Measurements from ENCODE around the gene ARMH3.
A peak's percentile ranks its signal among the peaks of the same experiment; 100 is the strongest.

ARMH3 gene

DNA sequence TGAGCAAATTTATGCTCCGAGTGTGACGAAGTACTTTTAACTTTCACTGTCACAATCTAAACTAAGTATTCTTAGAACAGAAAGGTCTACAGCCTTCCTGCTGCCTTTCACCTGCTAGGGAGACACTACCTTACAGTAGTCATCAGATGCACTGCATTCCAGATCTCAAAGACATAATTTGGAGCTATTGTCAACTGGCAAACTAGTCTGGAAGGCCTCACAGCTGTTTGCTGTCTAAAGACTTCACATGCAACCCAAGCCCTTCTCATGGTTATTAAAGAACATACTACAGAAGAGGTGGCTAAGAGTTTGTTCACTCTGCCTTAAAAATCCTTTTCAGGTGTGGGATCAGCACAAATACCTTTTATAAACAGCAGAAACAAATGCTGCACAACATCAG lies 120.5 kb downstream of the ARMH3 start:
- no peak for DNase-seq

DNA sequence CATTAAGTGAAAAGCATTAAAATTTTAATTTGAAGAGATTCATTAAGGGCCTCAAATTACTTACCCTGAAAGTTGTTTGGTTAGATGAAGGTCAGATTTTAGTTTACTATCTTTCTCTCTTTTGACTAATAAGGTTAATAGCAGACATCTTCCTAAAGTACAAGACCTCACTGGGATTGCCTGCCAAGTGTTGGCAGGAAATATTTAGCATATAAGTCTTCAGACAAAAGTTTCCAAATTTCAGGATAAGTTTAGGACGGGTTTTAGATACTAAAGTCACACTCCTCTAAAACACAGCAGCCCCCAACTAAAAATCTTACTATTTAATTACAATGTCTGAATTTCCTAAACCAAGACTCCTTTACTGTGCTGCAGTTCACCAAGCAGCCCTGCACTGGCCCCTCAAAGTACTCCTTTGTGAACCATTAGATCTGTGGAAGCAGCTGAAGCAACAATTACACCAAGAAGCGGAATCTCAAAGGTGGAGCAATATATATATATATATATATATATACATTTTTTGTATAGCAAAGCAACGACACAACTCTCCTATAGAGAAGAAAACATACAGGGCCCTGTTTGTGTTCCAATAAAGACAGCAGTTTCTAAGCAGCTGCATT lies 121.2 kb downstream of the ARMH3 start:
- no peak for DNase-seq

DNA sequence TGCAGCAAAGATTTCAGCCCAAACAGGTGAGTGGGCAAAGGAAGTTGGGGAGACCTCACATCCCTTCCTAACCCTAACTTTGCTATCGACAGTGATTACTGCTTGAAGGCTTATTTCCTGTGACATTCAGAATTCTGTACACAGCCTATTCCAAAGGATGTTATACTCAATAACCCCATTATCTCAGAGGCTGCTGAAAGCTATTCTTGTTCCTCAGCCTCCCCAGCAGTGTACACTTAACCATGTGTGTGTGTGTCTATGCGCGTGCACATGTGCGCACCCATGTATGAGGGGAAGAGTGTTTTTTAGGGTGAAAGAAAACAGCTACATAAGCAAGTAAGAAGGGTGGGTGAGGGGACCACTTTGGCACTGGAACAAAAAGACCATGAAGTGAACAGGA lies 122.0 kb downstream of the ARMH3 start:
- DNase-seq: no peak

DNA sequence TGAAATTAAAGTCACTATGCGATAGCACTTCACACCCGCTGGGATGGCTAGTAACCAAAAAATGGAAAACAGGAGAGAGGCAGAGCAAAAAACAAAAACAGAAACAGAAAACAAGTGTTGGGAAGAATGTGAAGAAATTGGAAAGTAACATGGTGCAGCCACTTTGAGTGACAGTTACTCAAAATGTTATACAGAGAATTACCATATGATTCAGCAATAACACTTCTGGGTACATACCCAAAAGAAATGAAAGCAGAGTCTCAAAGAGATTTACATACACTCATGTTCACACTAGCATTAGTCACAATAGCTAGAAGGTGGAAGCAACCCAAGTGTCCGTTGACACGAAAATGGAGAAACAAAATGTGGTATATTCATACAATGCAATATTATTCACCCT lies 123.8 kb downstream of the ARMH3 start:
- DNase-seq: no peak

DNA sequence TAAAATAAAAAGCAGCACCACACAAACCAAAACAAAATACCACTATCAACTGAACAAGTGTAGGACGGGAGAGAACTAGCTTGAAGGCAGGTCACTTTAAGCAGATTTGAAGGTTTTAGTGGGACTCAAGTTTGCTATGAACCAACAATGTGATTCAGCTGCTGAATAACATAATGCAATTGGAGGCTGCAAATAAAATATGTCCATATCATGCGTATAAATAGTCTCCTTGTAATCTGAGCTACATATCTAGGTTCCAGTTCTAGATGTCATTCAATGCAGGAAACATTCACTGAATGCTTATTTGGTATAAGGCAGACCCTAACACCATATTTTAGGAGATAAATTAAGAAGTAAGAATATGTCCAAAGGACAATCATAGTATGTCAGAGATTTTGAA lies 130.9 kb downstream of the ARMH3 start:
- DNase-seq: no peak

DNA sequence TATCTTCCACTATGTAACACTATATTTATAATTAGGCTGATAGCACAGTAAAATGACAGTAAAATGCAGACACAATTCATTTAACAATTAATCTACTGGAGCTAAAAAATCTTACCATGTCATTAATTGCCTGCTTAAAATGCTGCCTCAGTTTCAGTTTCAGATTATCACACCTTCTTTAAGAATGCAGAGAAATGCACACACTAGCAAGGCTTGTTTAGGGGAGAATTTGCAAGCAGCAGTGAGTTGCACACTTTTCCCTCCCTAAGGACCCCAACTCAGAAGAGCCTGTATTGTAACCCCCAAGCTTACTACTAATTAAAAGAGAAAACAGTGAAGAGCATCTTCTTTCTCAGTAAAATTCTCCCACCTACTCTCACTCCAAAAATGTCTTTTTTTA lies 132.7 kb downstream of the ARMH3 start:
- no peak for DNase-seq

DNA sequence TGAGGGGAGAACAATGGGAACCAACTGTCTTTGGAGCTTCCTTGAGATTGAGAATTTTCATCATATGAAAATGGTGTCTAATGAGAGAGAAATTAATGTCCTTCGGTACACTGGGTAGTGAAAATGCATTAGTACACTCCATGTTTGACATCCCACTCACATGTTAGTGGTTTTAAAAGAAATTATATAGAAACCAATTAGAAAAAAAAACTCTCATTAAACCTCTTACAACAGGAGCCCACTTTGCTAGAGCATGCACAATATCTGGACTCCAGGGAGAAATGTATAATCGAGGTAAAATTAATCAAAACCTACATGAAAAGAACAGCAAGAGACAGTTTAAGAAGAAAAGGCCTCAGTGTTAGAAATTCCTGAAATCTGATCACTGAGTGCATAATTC lies 133.1 kb downstream of the ARMH3 start:
- DNase-seq: no peak

DNA sequence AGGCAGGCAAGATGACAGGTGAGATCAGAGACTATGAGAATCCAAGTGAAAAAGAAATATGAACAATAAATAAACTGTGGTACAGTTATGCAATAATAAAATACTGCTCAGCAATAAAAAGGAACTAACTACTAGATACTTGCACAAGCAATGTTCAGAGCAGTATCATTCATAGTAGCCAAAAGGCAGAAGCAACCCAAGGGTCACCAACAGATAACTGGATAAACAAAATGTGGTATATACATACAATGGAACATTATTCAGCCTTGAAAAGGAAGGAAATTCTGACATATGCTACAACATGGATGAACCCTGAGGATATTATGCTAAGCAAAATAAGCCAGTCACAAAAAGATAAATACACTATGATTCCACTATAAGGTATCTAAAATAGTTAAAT lies 135.4 kb downstream of the ARMH3 start:
- DNase-seq: no peak

DNA sequence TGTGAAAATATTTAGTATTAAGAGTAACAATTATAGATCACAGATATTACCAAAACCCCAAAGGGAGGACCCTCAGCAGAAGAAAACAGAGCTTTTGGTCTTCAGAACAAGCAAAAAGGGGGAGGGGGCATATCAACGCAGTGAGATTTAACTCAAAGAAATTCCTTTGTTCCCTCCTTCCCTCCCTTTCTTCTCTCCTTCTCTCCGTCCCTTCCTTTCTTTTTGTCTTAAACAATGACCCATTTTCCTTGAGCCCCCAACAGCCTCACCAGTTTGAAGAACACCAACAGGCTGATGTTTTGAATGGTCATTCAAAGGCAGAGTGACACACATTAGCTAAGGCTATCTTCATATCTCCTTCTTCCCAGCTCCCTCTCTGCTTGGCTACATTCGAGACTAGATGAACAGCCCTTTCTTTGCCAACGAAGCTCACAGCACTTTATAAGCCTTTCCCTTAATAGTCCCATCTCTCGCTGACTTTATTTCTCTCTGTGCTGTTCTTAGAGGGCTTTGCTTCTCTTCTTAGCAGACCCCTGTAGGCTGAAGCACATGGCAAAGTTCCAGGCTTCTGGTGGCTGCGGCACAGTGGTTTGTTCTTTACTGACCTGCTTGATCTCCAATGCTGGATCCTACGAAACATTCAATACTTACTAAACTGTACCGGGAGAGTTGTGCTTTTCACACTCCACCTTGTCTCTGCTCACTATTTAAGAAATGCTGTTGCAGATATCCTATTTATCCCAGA lies 136.8 kb downstream of the ARMH3 start:
- DNase-seq: no peak

DNA sequence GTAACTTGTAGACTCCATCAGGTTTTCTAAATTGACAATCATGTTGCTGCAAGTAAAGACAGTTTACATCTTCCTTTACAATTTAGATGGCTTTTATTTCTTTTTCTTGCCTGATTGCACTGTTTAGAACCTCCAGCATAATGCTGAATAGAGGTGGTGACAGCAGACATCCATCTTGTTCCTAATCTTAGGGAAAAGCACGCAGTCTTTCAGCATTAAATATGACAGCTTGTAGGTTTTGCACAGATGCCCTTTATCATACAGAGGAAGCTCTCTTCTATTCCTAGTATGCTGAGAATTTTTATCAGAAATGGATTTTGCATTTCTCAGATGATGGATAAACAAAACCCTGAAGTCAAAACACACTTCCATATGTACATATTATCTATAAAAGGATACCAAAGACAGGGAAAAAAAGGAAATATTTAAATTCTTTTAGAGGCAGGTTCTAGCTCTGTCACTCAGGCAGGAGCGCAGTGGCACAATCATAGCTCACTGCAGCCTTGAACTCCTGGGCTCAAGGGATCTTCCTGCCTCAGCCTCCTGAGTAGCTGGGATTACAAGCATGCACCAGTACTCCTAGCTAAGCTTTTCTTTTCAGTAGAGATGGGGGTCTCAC lies 143.3 kb downstream of the ARMH3 start:
- no peak for DNase-seq

DNA sequence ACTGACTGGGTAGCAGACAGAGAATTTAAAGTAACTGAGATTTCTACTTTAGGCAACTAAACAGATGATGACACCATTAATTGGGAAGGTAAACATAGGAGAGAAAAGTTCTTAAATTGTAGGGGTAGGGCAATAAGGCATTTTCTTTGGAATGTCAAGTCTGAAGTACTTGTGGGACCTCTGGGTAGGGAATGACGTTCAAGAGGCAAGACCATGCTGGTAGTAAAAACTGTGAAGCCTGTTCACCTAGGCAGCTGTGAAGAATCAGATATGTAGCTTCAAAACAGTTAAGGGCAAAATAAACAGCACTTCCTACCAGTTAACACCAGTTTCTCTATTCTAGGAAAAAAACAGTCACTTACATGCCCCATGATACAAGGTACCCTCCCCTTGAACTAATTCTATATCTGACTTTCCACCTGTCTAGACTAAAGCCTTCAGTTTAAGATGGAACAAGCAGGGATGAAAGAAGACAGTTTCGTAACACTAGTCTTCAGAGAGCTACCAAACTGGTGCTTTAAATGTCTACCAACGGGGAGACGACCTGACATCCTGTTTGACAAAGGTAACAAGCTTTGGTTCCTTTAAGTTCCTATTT lies 149.3 kb downstream of the ARMH3 start:
- no peak for DNase-seq

DNA sequence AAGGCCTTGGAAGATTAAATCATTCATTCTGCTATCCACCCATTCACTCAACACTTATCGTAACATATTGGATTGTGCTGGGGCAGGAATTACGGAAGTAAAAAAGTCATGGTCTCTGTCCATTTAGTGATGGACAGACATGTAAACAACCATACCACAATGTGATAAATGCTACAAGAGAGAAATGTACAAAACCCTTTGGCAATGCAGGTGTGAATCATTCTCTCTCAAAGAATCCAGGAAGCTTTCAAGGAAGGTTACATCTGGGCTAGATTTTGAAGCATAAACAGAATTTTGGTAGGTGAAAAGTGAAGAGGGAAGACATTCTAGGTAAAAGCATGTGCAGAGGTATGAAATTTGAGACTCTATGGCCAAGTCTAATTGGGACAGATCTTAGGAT lies 150.7 kb downstream of the ARMH3 start:
- DNase-seq: no peak

DNA sequence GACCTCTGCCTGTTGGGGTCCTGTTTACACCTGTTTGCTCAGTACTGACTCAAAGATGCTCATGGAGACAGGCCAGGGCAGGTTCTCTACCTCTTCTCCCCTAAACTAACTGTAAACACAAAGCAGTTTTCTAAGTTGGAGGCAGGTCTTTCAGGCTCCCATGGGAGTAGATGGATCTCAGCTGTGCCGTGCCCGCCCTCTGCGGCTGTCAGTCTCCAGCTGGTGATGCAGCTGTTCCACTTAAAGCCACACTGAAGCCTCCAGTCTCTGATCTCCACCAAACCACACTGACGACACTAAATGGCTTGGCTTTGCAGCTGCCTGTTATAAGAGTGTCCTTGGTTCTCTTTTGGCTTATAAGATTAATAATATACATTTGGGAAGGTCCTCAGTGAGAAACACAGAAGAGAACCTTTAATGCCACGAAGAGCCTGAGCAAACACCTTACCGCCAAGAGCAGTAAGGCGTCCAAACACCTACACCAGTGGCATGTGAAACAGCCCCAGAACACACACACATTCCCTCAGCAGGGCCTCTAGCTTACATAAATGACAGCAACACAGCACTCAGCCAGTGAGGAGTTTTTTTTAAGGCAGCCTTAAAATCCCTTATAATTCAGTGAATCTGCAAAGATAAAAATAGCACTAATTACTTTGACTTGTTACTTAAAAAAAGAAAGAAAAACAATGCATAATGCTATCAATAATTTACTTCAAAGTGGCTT lies 152.0 kb downstream of the ARMH3 start:
- peak; percentile 88 for DNase-seq

DNA sequence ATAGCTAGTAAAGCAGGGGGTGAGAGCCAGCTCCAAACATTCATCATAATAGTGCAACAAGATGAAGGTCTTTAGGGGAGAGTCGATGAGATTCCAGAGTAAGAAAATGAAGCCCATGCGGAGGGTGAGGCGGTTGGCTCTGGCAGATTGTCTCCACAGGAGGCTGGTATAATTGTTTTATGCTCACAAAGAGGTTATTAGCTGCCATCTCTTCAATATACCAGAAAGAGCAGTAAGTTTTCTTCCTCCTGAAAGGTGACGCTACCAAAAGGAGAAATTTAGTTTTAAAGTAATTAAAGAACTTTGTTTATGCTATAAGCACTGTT lies 153.2 kb downstream of the ARMH3 start:
- DNase-seq: no peak

DNA sequence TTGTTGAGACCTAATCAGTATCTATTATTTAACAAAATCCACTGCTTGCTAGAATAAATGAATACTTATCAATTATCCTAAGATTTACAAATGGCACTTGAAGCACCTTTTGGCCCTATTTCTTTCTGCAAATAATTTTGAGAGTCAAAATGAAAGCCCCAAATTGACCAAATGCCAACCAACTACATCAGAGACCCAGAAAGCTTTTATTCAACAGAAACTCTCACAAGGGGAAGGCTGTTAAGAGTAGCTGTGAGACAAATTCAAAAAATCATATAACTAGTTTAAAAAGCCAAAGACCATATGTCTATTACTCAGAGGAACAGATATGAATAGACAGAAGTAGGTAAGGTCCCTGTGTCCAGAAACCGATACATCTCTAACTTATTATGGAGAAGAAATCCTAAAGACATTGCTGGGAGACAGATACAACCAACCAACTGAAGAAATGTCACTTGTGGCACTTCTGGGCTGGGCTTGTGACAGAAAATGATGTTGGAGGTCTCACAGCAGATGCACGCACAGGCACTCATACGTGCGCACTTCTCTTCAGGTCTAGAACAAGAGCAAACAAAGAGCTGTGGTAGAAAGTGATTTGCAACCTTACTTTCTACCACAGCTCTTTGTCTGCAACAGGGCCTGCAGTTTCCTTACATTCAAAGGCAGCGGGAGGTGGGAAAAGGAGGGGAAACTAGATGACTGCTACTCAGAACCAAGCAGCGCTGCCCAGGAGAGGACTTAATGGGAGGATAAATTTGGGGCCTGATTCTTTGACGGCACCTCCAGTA lies 153.7 kb downstream of the ARMH3 start:
- peak; percentile 71 for DNase-seq

DNA sequence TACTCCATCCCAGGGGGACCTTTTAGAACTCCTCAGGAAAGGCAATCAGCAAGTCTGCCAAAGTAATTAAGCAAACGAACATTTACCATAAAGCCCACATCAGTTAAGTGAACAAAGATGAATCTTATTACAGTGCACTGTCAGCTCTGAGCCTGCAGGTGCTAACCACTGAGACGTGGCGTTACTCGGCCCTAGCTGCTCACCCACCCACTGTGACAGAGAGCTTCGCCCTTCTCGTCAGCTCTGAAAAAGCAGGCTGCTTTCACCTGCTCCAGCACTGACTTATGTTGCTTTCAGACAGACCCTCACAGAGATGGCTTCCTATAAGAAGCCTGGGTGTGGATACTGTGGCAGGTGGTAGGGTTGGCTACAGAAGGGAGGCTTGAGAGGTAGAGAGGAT lies 154.6 kb downstream of the ARMH3 start:
- DNase-seq: peak; percentile 53

DNA sequence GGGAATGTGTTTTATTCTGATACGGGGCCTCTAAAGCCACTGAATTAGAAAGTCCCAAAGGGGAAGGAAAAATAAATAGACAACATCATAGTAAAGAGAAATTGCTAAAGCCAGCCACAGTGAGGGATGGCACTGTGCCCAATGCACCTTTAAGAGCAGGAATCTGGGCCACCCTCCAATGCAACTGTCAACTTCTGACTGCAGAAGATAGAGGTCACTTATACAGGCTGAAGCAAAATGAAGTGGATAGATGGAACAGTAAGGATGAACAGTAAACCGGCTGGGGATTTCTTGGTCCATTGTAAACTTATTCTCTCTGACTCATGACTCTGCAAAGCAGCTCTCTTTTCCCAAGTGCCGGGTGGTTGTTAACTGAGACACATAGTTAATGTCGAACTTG lies 158.3 kb downstream of the ARMH3 start:
- peak; percentile 33 for DNase-seq

DNA sequence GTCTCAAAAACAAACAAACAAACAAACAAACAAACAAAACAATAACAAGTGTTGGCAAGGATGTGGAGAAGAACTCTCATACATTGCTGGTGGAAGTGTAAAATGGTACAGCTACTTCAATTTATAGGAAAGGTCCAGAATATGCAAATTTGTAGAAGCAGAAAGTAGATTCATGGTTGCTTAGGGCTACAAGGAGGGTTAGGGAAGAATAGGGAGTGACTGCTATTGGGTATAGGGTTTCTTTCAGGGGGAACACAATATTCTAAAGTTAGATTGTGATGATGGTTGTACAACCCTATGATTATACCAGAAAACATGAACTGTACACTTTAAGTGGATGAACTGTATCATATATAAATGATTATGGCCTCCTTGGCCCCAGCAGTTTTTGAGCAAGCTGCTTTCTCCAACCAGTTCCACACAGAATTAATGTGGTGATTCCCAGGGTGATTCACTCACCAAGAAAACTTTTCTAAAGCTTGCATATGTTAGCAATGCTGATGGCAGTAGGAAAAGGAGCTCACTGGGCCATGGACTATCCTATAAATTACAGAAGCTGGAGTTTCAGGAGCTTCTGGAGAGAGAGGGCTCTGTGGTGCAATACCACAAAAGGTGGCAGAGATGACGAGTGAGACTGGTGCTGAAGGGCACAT lies 159.6 kb downstream of the ARMH3 start:
- no peak for DNase-seq

DNA sequence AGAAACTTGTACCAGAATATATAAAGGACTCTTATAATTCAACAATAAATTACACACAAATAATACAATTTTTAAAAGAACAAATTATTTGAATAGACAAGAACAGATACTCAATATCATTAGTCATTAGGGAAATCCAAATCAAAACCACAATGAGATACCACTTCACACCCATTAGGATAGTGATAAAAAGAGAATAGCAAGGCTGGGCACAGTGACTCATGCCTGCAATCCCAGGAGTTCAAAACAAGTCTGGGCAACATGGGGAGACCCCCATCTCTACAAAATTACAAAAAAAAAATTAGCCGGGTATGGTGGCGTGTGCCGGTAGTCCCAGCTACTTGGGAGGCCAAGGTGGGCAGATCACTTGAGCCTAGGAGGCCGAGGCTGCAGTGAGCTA lies 160.2 kb downstream of the ARMH3 start:
- DNase-seq: no peak

DNA sequence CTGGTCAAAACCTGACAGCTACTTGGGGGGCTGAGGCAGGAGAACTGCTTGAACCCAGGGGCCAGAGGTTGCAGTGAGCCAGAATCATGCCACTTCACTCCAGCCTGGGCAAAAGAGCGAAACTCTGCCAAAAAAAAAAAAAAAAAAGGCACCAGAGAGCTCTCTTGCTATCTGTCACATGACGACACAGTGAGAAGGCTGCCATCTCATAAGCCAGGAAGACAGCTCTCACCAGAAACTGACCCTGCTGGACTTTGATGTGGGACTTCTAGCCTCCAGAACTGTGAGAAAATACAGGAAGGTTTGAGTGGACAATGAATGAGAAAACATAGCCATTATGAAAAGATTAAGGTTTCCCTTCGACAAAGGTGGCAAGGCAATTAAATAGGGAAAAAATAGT lies 161.2 kb downstream of the ARMH3 start:
- DNase-seq: no peak

DNA sequence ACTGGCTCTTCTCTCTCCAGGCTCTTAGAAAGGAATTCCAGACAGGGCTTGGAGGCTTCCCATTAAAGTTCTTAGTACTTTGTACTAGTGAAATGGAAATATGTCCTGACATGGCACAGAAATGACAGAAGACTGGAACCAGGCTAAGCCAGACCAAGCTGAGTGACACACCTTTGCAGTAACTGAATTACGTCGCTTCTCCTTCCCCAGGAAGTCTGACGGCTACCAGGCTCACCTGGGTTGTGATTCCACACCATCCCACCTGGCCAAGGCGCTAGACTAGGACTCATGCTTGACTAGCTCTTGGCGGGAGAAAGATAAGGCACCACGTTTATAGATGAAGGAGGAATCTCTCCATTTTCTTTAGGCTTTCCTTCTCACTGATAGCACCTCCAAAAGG lies 161.7 kb downstream of the ARMH3 start:
- no peak for DNase-seq

DNA sequence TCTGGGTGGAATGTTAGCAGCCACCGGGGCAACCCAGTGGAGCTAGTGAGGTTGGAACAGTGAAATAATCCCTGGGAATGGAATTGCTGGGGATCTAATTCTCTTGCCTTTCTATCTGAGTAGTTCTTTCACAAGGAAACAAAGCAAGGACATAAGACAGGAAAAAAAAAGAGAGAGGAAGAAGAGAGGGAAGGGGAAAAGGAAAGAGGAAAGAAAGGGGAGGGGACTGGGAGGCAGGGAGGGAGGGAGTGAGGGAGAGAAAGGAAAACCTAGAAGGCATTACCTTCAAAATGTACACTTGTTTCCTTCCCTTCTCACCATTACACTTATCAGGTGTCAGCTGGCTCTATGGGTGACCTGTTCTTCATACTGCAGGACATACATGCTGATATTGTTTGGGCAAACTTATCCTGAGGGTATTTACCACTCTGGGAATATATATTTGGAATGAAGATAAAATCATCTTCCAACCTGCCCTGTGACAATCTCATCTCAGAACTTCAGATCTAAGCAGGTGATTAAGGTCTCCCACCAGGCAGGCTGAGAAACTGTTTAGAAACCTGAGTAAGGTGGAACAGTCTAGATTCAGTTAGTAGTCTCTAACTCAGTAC lies 162.4 kb downstream of the ARMH3 start:
- no peak for DNase-seq
